DMS114 treated with DMSO at 0.1 percent for 48 hours (cell line): ENCODE data around the gene KLHL25.

ENCODE experiments used
- DNase-seq: peaks from one replicate; lab custom pipeline; 2025; ENCODE audit not compliant: unreplicated experiment; lab: John Stamatoyannopoulos, UW

KLHL25 gene

DNA sequence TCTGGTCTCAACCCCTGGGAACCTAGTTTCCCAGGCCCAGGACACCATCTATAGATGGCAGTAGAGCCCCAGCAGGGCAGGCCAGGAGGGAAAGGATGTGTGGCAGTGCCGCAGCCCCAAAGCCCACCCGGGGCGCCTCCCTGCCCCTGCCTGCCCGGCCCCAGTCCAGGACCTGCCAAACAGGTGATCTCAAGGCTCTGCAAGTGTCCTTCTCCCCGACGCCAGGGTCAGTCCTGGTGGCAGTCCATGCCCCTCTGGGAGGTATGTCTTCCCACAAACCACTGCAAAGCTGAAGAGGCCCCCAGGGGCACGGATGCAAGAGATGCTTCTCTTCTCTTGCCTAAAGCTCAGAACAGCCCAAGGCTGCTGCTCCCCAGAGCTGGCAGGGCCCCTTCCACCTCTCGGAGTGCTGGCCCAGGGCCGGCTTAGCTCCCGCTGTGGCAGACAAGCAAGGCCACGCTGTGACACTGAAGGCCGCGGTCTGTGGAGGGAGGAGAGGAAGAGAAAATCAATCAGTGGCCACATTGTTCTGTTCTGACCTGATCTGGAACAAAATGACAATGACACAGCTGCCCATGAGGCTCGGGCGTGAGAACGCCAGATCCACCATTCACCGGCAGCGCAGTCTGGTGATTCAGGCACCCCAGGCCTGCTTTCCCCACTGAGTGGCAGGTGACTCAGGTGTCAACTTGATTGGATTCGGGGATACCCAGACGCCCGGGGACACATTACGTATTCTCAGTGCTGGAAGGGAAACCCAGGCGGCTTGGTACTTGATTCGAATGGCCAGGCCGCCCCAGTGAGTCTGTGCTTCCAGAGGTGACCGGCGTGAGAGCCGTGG lies 34.0 kb downstream of the KLHL25 start:
- no peak for DNase-seq

GRCh38 chr15:85760049-85760448 lies 34.7 kb downstream of the KLHL25 start:
- DNase-seq: no peak

DNA sequence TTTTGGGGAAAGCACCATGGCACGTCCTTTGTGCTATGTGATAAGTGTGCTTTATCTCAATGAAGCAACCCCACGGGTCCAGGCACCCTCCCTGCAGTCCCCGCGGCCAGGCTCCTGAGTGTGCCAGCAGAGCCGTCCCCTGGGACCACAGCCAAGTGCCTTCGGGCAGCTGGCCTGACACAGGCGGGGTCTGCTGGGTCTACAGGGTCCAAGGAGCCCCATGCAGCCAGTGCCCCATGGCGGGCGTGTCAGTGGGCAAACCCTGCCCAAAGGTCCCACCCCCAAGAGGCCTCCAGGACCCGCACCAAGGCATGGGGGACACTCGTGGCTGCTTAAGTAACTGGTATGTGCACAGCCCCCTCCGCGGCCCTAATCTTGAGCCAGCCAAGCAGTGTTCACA lies 35.3 kb downstream of the KLHL25 start:
- no peak for DNase-seq

- DNase-seq: no peak
These were observed 36.1 kb downstream of the KLHL25 start for GRCh38 chr15:85758655-85758978.

DNA sequence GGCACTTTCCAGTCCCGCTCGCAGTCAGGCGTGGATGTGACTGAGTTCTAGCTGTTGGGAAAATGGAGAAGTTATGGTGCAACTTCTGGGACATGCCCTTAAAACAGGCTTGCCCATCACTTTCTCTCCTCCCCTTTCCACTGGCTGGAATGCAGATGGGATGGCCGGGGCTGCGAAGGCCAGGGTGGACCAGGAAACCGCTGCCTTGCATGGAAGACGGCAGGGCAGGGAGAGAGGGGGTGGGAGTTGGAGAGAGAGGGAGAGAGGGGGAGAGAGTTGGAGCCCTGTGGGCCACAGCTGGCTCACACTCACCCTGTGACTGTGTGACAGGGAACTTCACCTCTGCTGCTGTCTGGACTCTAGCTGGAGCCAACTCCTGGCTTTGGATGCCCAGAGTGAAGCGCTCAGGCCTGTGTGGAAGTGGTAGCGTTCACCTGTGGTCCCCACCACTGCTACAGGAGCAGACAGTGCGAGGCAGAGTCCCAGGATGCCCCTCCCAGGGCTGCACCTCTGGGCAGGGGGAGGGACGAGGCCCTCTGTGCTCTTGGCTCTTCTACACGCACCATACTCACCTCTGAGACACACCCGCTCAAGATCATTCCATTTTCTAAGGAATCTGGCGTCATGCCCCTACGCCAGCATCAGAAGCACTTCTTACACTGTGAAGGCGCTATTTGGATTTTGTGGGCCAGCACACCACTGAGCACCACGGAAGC lies 36.6 kb downstream of the KLHL25 start:
- no peak for DNase-seq

- no peak for DNase-seq
These were observed 37.4 kb downstream of the KLHL25 start for GRCh38 chr15:85757073-85757938.

DNA sequence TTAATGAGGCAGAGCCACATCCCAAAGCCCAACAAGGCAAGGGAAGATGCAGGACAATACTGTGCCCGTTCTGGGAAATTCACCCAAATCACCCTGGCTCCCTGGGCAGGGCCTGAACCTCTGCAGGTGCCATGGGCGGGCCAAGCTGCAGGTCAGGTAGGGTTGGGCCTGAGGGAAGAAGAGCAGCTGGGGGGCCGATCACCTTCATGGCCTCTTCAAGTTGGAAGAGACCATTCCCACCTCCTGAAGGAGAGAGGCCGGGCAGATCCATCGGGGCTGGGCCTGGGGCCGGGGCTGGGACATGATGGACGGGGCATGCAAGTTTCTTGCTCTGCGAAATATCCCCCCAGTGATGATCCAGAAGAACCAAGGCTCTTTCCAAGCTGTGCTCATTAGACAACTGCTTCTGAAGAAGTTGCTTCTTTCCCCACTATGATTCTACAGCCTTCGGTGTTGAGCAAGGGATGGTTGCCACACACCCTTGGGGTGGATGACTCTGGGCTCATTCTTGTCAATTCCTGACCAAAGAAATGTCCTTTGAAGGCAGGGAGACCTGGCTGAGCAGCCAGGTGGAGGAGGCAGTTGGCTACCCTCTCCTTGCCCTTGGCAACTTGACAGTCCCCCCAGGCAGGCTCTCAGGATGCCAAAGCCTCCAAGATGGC lies 38.2 kb downstream of the KLHL25 start:
- no peak for DNase-seq

- DNase-seq: no peak
These were observed 38.8 kb downstream of the KLHL25 start for GRCh38 chr15:85755942-85756341.

DNA sequence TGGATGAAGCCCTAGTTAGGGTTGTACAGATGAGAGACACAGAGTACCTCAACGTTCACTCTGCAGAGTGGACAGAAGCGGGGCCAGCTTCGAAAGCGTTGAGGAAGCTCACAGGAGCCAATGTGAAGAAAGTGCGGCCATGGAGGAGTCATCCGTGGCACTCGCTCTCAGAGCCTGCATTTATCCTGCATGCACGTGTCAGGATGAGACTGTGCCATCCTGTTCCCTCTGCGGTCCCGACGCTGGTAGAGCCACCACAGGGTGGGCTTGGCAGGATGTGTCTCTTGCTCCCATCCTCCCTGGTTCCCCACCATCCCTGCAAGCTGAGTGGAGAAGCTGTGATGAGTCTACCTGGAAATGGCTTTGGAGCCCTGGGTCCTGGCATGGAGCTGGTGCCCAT lies 39.3 kb downstream of the KLHL25 start:
- no peak for DNase-seq

DNA sequence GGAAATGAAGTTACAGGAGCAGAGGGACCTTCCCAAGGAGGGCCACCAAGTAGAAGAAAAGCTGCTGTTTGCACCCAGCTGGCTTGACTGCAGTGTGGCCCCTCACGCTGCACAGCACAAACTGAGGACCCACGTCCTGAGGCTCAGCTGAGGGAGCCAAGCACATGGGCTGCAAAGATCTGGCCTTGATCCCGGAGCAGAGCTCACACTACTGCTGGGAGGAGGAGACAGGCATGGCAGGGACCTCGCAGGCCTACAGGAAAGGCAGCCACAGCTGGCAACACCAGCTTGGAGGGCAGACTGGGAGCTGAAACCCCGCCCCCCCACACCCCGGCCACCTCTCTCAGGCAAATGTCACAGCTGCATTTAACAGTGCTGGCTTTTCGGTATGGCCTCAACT lies 39.7 kb downstream of the KLHL25 start:
- no peak for DNase-seq

DNA sequence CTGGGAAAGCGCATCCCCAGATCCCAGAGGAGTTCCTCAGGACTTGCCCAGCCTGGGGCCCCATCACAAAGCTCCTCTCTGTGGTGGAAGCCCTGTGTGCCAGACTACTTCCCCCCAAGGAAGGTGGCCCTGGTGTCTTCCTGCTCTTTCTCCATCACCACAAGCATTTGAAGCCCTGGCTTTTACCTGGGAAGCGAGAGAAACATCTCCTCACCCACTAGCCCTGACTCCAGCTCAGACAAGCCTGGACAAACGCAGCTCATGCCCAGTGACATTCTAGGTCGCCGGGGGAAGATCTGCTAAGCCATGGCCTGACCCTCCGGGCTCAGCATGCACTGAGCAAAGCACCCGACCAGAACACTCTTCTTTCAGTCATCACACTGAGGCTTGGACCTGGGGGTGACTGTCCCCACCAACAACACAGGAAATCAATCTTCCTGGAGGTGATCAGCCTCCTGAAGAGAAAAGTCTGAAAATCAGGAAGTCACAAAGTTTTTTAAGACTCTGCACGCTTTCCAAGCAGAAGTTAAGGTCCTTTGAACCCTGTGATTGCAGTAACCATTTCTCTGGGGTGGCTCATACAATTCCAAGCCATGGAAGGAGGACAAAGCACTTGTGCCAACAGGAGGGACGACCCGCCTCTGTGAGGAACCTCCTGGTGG lies 40.8 kb downstream of the KLHL25 start:
- no peak for DNase-seq

DNA sequence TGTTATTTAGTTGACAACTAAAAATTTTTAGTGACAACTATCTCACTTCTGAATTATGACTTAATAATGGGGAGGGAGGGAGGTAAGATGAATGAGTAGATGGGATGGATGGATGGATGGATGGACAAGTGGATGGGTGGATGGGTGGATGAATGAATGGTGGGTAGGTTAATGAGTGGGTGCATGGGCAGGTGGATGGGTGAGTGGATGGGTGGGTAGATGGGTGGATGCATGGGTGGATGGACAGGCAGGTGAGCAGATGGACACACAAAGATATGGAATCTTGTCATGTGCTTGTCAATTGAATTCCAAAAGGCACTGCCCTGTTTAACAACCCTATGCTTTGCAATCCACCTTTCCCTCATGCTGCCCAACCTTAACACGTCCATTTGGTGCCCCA lies 41.5 kb downstream of the KLHL25 start:
- DNase-seq: no peak

DNA sequence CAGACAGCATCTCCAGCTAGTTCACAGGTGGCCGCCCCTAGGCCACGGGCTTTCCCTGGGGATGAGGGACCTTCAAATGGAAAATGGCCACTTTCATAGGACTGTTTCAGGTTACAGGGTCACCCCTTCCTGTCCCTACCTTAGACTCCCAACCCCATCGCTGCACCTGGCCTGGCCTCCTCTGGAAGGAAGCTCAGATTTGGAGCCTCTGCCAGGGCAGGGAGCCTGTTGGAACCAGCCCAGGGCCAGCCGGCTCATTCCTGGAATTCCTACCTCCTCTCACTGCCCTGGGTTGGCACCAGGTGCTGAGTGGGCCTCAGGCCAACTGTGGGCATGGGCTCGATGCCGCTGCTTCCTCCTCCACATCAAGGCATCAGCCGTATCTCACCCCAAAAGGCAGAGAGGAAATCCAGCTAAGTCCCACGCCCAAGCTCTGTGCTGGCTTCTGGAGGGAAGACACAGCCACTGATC lies 42.2 kb downstream of the KLHL25 start:
- no peak for DNase-seq

DNA sequence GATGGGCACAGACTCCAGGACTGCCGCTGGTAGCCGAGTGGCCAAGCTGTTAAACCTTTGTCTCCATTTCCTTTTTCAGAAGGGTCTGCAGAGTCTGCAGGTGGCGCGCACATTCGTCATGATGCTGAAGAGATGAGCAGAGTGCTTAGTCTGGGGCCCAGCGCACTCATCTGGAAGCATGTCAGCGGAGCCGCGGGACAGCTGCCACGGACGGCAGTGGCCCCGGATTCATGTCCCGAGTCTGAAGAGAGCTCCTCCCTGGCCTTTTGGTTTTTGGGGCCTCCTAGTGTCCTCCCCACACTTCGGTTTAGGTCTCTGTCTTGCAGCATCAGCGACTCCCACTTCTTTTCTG lies 42.6 kb downstream of the KLHL25 start:
- DNase-seq: no peak

- no peak for DNase-seq
These were observed 43.2 kb downstream of the KLHL25 start for GRCh38 chr15:85751291-85752123.

DNA sequence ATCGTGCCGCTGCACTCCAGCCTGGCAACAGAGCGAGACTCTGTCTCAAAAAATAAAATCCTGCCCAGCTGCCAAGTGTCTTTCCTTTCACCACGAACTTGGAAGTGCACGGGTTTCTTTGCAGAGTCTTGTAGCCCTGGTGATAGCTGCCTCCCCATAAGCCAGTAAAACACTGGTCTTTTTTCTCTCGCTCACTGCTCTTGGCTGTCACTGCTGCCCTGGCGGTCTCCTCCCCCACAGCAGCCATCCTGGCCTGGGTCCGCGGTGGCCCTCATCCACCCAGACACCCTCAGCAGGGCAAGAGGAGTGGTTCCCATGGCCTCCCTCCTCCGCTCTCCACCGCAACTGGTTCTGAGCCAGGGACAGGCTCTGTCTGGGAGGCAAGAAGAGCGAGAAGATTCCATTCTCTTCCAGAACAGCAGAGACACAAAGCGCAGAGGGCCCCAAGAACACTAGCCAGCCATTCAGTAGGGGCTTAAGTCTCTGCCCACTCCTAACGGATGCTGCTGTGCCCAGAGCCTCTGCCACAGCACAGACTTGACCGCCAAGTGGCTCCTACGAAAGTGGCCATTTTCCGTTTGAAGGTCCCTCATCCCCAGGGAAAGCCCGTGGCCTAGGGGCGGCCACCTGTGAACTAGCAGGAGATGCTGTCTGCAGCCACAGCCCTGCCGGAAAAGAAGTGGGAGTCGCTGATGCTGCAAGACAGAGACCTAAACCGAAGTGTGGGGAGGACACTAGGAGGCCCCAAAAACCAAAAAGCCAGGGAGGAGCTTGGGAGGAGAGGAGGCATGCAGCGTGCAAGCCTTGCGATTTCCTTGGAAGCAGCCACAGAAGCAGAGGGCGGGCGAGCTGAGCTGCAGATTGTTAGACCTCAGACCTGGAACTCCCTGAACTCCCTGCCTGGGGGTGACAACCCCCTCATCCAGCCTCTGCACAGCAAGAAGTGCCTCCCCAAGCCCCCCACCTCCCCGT lies 44.1 kb downstream of the KLHL25 start:
- DNase-seq: no peak

DNA sequence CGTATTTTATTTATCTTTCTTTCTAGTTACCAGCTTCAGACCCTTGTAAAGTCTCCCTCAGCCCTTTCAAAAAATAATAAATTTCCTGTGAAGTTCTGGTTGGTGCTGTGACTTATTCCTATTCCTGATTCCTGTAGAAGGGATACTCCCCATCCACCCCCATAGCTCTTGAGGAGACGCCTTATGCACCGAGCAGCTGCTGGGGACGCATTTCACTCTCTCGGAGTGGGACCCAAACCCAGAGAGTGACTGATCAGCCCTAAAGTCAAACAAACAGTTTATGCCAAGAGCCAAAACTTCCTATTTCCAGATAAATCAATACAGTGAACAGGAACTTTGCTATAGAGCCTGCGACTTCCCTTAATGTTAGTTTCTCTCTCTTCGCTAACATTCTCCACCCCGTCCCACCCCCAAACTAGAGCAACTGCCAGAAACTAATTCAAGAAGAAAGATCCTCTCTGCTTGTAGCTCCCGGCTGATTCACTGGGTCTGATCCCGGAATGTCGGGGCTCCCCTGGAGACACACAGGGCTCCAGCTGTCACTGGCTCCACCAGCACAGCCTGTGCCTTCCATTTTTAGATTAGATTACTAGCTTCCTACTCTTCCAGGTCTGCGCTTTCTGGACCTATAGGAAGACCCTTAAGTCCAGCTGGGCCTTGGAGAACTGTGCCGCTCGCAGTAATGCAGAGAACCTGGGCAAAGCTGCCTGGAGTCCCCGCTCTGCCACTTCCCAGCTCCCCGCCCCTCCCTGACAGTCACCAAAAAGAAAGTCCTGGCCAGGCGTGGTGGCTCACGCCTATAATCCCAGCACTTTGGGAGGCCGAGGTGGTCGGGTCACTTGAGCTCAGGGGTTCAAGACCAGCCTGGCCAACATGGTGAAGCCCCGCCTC lies 45.2 kb downstream of the KLHL25 start:
- DNase-seq: no peak

DNA sequence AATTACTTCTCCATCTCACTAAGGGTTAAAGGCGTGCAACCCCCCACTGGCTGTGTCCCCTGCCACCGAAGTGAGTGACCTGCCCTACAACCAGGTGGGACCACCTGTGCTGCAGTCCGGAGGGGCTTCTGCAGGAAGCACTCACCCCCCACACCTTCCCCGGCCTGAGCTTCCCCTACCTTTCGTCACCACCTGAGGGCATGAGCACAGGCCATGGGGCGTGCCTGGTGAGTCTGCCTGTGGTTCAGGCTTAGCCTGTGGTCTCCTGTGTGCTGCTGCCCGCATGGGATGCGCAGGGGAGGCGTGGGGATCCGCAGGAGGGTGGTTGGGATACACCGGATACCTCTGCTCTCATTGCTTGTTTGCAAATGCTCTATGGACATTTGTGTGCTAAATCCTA lies 46.0 kb downstream of the KLHL25 start:
- no peak for DNase-seq
